SKM-1 treated with dmso at 0.1 percent for 144 hours (cell line): Measurements from ENCODE around the gene GJB2.

Experiments used
- DNase-seq: peaks from one replicate; lab custom pipeline; 2025; ENCODE audit not compliant: unreplicated experiment; lab: John Stamatoyannopoulos, UW

The GJB2 gene

GRCh38 chr13:20193162-20193906 is 596 bp upstream of the GJB2 start:
- no peak for DNase-seq

- no peak for DNase-seq
Measured at GRCh38 chr13:20192158-20192835, 441 bp downstream of the GJB2 start.

GRCh38 chr13:20191311-20192157 is 1.2 kb downstream of the GJB2 start:
- no peak for DNase-seq

DNA sequence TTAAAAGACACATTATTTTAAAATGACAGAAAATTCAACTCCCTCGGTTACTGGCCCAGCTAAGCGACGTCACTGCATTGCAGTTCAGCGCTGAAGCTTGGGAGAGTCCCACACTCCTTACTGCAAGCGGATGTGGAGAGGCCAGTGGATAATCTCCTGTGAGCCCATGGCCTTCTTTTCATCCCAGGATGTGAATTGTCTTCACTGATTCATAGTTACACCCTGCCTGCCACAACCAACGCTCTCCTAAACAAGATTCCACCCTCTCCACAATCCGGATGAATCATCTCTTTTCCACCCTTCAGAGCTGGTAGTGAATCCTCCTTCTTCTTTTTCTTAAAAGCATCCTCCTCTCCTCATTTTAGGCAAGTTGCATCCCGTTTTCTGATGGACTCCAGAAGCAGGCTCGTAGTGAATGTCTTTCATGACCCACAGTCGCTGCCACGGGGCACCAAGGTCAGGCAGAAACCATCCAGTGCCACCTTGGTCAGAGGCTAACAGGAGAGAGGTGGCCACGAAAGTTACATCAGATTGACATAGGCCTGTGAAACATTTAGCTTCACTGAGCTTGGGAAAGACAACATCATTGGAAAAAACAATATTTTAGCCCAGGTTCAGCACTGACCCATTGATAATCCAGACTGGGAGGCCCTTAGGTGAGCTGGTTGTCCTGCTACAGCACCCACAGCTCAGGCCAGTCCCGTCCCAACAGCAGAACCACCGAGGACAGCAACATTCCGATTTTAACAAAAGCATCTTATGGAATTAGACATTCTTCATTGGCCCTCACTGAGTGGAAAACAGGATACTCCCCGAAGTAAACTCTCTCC is 2.0 kb downstream of the GJB2 start:
- DNase-seq = no peak

GRCh38 chr13:20190076-20190475 is 2.7 kb downstream of the GJB2 start:
- no peak for DNase-seq

GRCh38 chr13:20188667-20189553 is 3.8 kb downstream of the GJB2 start:
- DNase-seq = peak; percentile 62

DNA sequence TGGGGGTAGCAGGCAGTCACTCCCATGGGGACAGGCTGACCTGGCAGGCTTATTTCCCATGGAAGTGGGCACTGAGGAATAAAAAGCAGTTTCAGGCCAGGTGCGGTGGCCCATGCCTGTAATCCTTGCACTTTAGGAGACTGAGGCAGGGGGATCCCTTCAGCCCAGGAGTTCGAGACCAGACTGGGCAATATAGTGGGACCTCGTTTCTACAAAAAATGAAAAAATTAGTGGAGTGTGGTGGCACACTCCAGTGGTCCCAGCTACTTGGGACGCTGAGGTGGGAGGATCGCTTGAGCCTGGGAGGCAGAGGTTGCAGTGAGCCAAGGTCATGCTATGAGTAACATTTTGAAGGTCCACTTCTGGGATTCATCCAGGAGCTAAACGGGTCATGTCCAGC is 6.0 kb downstream of the GJB2 start:
- DNase-seq = no peak

- no peak for DNase-seq
Measured at GRCh38 chr13:20185366-20186056, 7.2 kb downstream of the GJB2 start.

DNA sequence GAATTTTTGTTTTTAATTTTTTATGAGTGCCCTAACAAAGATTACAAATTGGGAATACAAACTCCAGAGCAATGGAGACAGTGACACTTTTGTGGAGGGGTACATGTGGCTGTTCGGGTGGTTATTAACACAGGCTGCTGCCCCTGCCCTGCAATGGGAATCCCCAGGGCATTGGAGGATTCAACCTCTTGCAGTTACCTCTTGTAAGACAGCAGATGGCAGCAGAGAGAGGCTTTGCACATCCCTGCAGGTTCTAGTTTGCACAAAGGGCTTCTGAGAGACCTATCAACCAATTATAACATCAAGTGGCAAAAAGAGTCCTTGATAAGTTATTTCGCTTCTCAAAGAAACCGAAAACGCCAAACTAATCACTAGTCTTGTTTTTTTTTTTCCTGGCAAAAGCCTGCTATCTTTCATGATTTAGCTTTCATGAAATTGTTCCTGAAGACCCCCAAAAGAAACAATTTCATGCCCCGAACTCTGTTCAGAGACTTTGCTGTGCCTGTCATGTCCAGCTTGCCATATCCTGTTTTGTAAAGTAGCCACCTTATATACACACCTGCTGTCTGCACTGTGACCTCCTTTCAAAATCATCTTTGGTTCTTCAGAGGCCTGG is 10.4 kb downstream of the GJB2 start:
- DNase-seq = peak; percentile 59

- no peak for DNase-seq
Measured at GRCh38 chr13:20181188-20181587, 11.6 kb downstream of the GJB2 start.

DNA sequence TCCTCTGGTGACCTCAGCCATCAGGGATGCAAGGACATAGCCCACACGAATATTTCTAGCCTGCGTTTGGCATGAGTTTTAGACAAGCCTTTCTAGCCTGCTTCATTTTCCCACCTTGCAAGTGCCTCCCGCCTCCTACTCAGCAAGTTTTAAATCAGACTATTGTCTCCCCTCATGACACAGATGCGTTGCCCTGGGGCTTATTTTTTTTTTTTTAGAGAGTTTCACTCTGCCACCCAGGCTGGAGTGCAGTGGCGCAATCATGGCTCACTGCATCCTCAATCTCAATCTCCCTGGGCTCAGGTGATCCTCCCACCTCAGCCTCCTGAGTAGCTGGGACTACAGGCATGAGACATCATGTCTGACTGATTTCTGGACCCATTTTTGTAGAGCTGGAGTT is 14.6 kb downstream of the GJB2 start:
- no peak for DNase-seq

GRCh38 chr13:20177049-20177831 is 15.5 kb downstream of the GJB2 start:
- no peak for DNase-seq

GRCh38 chr13:20175907-20176652 is 16.7 kb downstream of the GJB2 start:
- DNase-seq = no peak

- no peak for DNase-seq
Measured at GRCh38 chr13:20175406-20175794, 17.3 kb downstream of the GJB2 start.

- DNase-seq = no peak
Measured at GRCh38 chr13:20174656-20175405, 17.9 kb downstream of the GJB2 start.

DNA sequence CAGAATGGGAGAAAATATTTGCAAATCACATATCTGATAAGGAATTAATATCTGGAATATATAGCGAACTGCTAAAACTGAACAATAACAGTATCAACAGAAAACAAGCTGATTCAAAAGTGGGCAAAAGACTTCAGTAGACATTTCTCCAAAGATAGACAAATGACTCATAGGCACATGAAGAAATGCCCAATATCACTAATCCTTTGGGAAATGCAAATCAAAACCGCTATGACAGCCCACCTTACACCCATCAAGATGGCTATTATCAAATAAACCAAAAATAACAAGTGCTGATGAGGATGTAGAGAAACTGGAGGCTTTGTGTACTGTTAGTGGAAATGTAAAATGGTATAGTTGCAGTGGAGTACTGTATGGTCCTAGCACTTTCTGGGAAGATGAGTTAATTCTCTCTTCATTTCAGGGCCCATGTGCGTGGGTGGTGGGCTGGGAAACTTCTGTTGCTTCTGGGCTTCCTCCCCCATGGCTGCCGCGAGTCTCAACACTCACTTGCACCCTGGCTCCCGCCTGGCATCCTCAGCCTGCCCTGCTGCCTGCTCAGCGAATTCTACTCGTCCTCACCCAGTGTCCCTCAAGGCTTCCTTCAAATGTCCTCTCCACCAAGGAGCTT is 19.5 kb downstream of the GJB2 start:
- DNase-seq = no peak
